Purkinje cell (primary cell): Measurements from ENCODE around the gene CAMP. TPM values are rescaled to one million over a fixed set of nuclear protein-coding genes. Genes with fewer than 3 reads are reported as not detected.

ENCODE experiments used
- polyA plus RNA-seq: library from polyadenylated mRNA; unstranded; fragments of >200 nt; fragmentation: Nextera tagmentation; gene quantifications from 2 replicates; pipeline ENCODE4 v1.2.1, GENCODE V29; 2014

The CAMP gene, protein sequence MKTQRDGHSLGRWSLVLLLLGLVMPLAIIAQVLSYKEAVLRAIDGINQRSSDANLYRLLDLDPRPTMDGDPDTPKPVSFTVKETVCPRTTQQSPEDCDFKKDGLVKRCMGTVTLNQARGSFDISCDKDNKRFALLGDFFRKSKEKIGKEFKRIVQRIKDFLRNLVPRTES
- not detected in 2 replicates for polyA plus RNA-seq

GRCh38 chr3:48222616-48223513 lies at the start of gene CAMP:
Gene CAMP, plus strand, starts transcription at chr3:48223495. Its CDS starts 17 bp downstream, at chr3:48223512.

DNA sequence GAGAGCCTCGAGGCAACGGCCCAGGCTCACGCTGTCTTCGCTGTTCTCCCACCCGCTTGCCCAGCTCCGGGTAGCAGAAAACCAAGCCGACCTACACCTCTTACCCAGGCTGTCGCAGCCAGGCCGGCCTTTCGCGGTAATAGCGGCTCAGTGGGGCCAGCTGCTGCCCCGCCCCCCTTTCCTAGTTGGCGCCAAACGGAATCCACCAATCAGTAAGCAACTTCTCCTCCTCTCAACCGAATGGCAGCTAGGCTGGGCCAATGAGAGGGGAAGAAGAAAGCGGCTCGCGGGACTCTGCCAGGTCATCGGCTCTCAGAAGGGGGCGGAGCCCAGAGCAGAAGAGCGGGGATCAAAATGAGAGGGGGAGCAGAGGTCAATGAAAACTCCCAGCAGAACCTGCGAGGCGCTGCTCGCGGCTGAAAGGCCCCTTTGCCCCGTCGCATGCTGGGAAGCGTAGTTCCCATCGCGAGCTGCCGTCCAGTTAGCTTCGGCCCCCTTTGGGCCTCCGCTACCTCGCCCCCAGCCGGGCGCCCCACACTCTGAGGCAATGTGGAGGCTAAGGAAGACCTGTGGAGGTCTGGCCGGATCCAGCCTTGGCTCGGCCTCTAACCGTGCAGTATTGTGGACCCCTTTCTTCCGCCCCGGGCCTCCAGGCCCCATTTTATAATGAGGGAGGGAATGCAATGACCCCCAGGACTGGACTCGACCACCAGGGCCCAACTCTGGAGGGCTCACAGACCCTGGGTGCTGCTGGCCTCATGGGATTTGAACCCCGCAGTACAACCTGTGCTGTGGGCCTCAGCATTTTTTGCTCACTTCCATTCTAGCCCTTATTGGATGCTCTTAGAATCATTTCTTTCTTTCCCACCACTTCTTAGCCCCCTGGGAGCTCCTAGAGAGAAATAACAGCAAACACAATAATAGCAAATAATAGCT lies 34.8 kb upstream of the CAMP start, which contains the start of gene CDC25A:
Gene CDC25A (minus strand): TSS at position 152 of the 936 bp plus-strand sequence. CDS start 470 bp downstream, outside the sequence.

Other genes with a start within 250 kb of the CAMP start
- gene MAP4, start 207.1 kb upstream of the CAMP start, polyA plus RNA-seq = 338 and 346 TPM in 2 replicates
- 0.69 and 0.94 TPM in 2 replicates for gene CDC25A, start 35.1 kb upstream of the CAMP start, polyA plus RNA-seq
- 1.8 and 3.5 TPM in 2 replicates for gene ZNF589, start 17.6 kb downstream of the CAMP start, polyA plus RNA-seq
- gene NME6, start 77.9 kb downstream of the CAMP start, polyA plus RNA-seq = 4.5 and 9.0 TPM in 2 replicates
- gene SPINK8, start 110.2 kb downstream of the CAMP start, polyA plus RNA-seq = not detected in 2 replicates
- 0.17 TPM in 1 of 2 replicates, not detected in the other for gene FBXW12, start 148.7 kb downstream of the CAMP start, polyA plus RNA-seq
- 3.9 and 5.4 TPM in 2 replicates for gene PLXNB1, start 206.6 kb downstream of the CAMP start, polyA plus RNA-seq
- gene CCDC51, start 216.6 kb downstream of the CAMP start, polyA plus RNA-seq = 8.2 and 14.0 TPM in 2 replicates
- 1,236 and 1,273 TPM in 2 replicates for gene TMA7, start 216.8 kb downstream of the CAMP start, polyA plus RNA-seq
- 0.77 TPM in 1 of 2 replicates, not detected in the other for gene ATRIP, start 223.2 kb downstream of the CAMP start, polyA plus RNA-seq